Memory B cell (primary cell): Measurements from ENCODE around the gene KDM2A.

Source experiments
- ATAC-seq: fragments of 150-1000 bp; cut with Tn5 transposase; 2 replicates; pipeline ENCODE4 v1.10.0; 2021; ENCODE audit warnings: low read depth, mild to moderate bottlenecking, moderate library complexity
- DNase-seq, 2 donors: peaks; one replicate each; pipeline ENCODE4 v3.0.0; 2022; ENCODE audit warnings: low spot score in 2 of 2
- H3K27ac Mint-ChIP-seq: one replicate; pipeline ENCODE4 v1.8.0; 2022; ENCODE audit warnings: mild to moderate bottlenecking, moderate library complexity, mixed read lengths
- H3K27me3 Mint-ChIP-seq: one replicate; pipeline ENCODE4 v1.8.0; 2022; ENCODE audit warnings: mixed read lengths
- H3K36me3 Mint-ChIP-seq: one replicate; pipeline ENCODE4 v1.8.0; 2022; ENCODE audit warnings: mild to moderate bottlenecking, mixed read lengths
- H3K4me1 Mint-ChIP-seq: one replicate; pipeline ENCODE4 v1.8.0; 2022; ENCODE audit warnings: mixed read lengths
- H3K4me3 Mint-ChIP-seq: one replicate; pipeline ENCODE4 v1.8.0; 2022; ENCODE audit warnings: mild to moderate bottlenecking, moderate library complexity, mixed read lengths
- H3K9me3 Mint-ChIP-seq: one replicate; pipeline ENCODE4 v1.8.0; 2022; ENCODE audit warnings: mixed read lengths

The KDM2A gene

GRCh38 chr11:67268962-67269268 lies 149.9 kb downstream of the KDM2A start:
- H3K27ac Mint-ChIP-seq: no peak overlapping the region
- DNase-seq: no peak
- peaks cover 54% of the 10 kb centered on the region for H3K4me1 Mint-ChIP-seq
- peaks cover 24% of the 10 kb centered on the region for H3K36me3 Mint-ChIP-seq
- ATAC-seq: no peak
- H3K9me3 Mint-ChIP-seq: no peaks in the 10 kb centered on the region
- peak overlapping the region; percentile 95 for H3K4me3 Mint-ChIP-seq
- no peaks in the 10 kb centered on the region for H3K27me3 Mint-ChIP-seq

- Mint-ChIP-seq H3K4me1 (peaks cover 54% of the 10 kb centered on the region), H3K9me3 (no peaks in the 10 kb centered on the region), H3K36me3 (peaks cover 26% of the 10 kb centered on the region), H3K4me3 (peak overlapping the region; percentile 95), H3K27me3 (no peaks in the 10 kb centered on the region), H3K27ac (peak overlapping the region; percentile 94)
- ATAC-seq: no peak
- no peak for DNase-seq
Observed at GRCh38 chr11:67269401-67270255, 150.6 kb downstream of the KDM2A start.

GRCh38 chr11:67270256-67271204 lies 151.5 kb downstream of the KDM2A start:
- no peaks in the 10 kb centered on the region for H3K9me3 Mint-ChIP-seq
- H3K36me3 Mint-ChIP-seq: peaks cover 27% of the 10 kb centered on the region
- H3K4me3 Mint-ChIP-seq: peak overlapping the region; percentile 94
- DNase-seq: no peak
- ATAC-seq: no peak
- peaks cover 58% of the 10 kb centered on the region for H3K4me1 Mint-ChIP-seq
- no peaks in the 10 kb centered on the region for H3K27me3 Mint-ChIP-seq
- H3K27ac Mint-ChIP-seq: peak overlapping the region; percentile 94

GRCh38 chr11:67271205-67271540 lies 152.1 kb downstream of the KDM2A start:
- Mint-ChIP-seq H3K4me1 (peaks cover 60% of the 10 kb centered on the region), H3K36me3 (peaks cover 29% of the 10 kb centered on the region), H3K27ac (peak overlapping the region; percentile 94), H3K4me3 (peak overlapping the region; percentile 94), H3K27me3 (no peaks in the 10 kb centered on the region), H3K9me3 (no peaks in the 10 kb centered on the region)
- DNase-seq (no peak), ATAC-seq (no peak)

- DNase-seq (no peak), ATAC-seq (peak; percentile 7)
- Mint-ChIP-seq H3K36me3 (peaks cover 29% of the 10 kb centered on the region), H3K27me3 (no peaks in the 10 kb centered on the region), H3K4me1 (peaks cover 64% of the 10 kb centered on the region), H3K4me3 (peak overlapping the region; percentile 94), H3K9me3 (no peaks in the 10 kb centered on the region), H3K27ac (peak overlapping the region; percentile 94)
Observed at GRCh38 chr11:67271541-67272284, 152.7 kb downstream of the KDM2A start.

GRCh38 chr11:67272327-67273259 lies 153.5 kb downstream of the KDM2A start:
- DNase-seq: no peak
- Mint-ChIP-seq H3K9me3 (no peaks in the 10 kb centered on the region), H3K4me3 (peak overlapping the region; percentile 94), H3K27ac (peak overlapping the region; percentile 94), H3K4me1 (peaks cover 62% of the 10 kb centered on the region), H3K36me3 (peaks cover 24% of the 10 kb centered on the region), H3K27me3 (no peaks in the 10 kb centered on the region)
- no peak for ATAC-seq

GRCh38 chr11:67273260-67273990 lies 154.4 kb downstream of the KDM2A start:
- no peak for ATAC-seq
- H3K36me3 Mint-ChIP-seq: peaks cover 19% of the 10 kb centered on the region

GRCh38 chr11:67274768-67275605 lies 155.9 kb downstream of the KDM2A start:
- H3K4me3 Mint-ChIP-seq: peak overlapping the region; percentile 77
- DNase-seq (no peak), ATAC-seq (no peak)
- peak overlapping the region; percentile 82 for H3K27ac Mint-ChIP-seq
- peaks cover 26% of the 10 kb centered on the region for H3K36me3 Mint-ChIP-seq
- no peaks in the 10 kb centered on the region for H3K9me3 Mint-ChIP-seq
- H3K27me3 Mint-ChIP-seq: no peaks in the 10 kb centered on the region
- peaks cover 62% of the 10 kb centered on the region for H3K4me1 Mint-ChIP-seq

More at GRCh38 chr11:67273260-67273990, 154.4 kb downstream of the KDM2A start:
- H3K9me3 Mint-ChIP-seq: no peaks in the 10 kb centered on the region
- DNase-seq: no peak
- H3K27me3 Mint-ChIP-seq: no peaks in the 10 kb centered on the region
- peak overlapping the region; percentile 94 for H3K4me3 Mint-ChIP-seq
- peak overlapping the region; percentile 94 for H3K27ac Mint-ChIP-seq
- peaks cover 59% of the 10 kb centered on the region for H3K4me1 Mint-ChIP-seq

GRCh38 chr11:67275606-67276409 lies 156.7 kb downstream of the KDM2A start:
- DNase-seq (no peak), ATAC-seq (no peak)
- H3K36me3 Mint-ChIP-seq: peaks cover 22% of the 10 kb centered on the region
- peak overlapping the region; percentile 74 for H3K4me3 Mint-ChIP-seq
- H3K9me3 Mint-ChIP-seq: no peaks in the 10 kb centered on the region
- H3K27me3 Mint-ChIP-seq: no peaks in the 10 kb centered on the region
- peak overlapping the region; percentile 73 for H3K27ac Mint-ChIP-seq
- H3K4me1 Mint-ChIP-seq: peaks cover 56% of the 10 kb centered on the region

- Mint-ChIP-seq H3K36me3 (peaks cover 18% of the 10 kb centered on the region), H3K27me3 (no peaks in the 10 kb centered on the region)
Observed at GRCh38 chr11:67276781-67277230, 157.7 kb downstream of the KDM2A start.

GRCh38 chr11:67277231-67277961 lies 158.3 kb downstream of the KDM2A start:
- peak; percentile 85 to 91 for DNase-seq
- H3K4me3 Mint-ChIP-seq: peak overlapping the region; percentile 79
- H3K9me3 Mint-ChIP-seq: no peaks in the 10 kb centered on the region
- peaks cover 41% of the 10 kb centered on the region for H3K4me1 Mint-ChIP-seq
- H3K27ac Mint-ChIP-seq: peak overlapping the region; percentile 73
- H3K36me3 Mint-ChIP-seq: peaks cover 21% of the 10 kb centered on the region
- H3K27me3 Mint-ChIP-seq: no peaks in the 10 kb centered on the region
- peak; percentile 96 for ATAC-seq

More at GRCh38 chr11:67276781-67277230, 157.7 kb downstream of the KDM2A start:
- DNase-seq (no peak), ATAC-seq (no peak)
- Mint-ChIP-seq H3K9me3 (no peaks in the 10 kb centered on the region), H3K27ac (peak overlapping the region; percentile 73), H3K4me1 (peaks cover 47% of the 10 kb centered on the region), H3K4me3 (peak overlapping the region; percentile 79)
